Left lung (tissue), 10 donors: ENCODE results near the gene SWT1. TPM values are rescaled to one million over a fixed set of nuclear protein-coding genes. Genes with fewer than 3 reads are reported as not detected.

Experiments
- ATAC-seq: fragments of 200-7000 bp; cut with Tn5 transposase; one replicate; pipeline ENCODE4 v1.9.1; 2020; ENCODE audit warnings: moderate library complexity
- DNase-seq, 4 donors: peaks; one replicate each; pipeline ENCODE4 v3.0.0-alpha.2; 2013 to 2020
- H3K27ac ChIP-seq, 2 donors: fragments of 200-600 bp; sonication (generic) in 1 of 2; one replicate each; pipeline versions ENCODE4 v1.5.0 to v1.8.0; 2020 to 2021
- H3K27me3 ChIP-seq, 2 donors: fragments of 200-600 bp; sonication (generic) in 1 of 2; one replicate each; pipeline versions ENCODE4 v1.5.0 to v1.8.0; 2020 to 2021
- H3K36me3 ChIP-seq, 2 donors: fragments of 200-600 bp; sonication (generic) in 1 of 2; one replicate each; pipeline versions ENCODE4 v1.5.0 to v1.8.0; 2020 to 2021
- H3K4me1 ChIP-seq, 2 donors: fragments of 200-600 bp; one replicate each; pipeline ENCODE4 v1.8.0; 2021
- H3K4me3 ChIP-seq, 2 donors: fragments of 200-600 bp; sonication (generic) in 1 of 2; one replicate each; pipeline versions ENCODE4 v1.5.0 to v1.8.0; 2020 to 2021; ENCODE audit warnings: mild to moderate bottlenecking in 1 of 2
- H3K9me3 ChIP-seq, 2 donors: fragments of 200-600 bp; sonication (generic) in 1 of 2; one replicate each; pipeline versions ENCODE4 v1.5.0 to v1.8.0; 2020 to 2021
- intact Hi-C, 2 donors: fragments of 100-400 bp; cut with DNase I; formaldehyde crosslinking; loops; one replicate each; pipeline versions ENCODE4 v1.11.2 to v1.14.2; 2022
- polyA plus RNA-seq, 6 donors: library from polyadenylated mRNA; unstranded; fragments of 120-200 nt; gene quantifications; one replicate each; pipeline ENCODE4 v1.2.1, GENCODE V29; 2013; ENCODE audit not compliant: insufficient read length in 6 of 6
- total RNA-seq, 2 donors: library from RNA; stranded (reverse); fragmentation: NEBNext Ultra II Directional; extraction: Animal tissue kit (Norgen Biotek cat#: 25700); gene quantifications; one replicate each; pipeline ENCODE4 v1.2.1, GENCODE V29; 2021
- TF ChIP-seq, protein P1 (sequence below), 2 donors: fragments of 200-600 bp; sonication (generic) in 1 of 2; IDR thresholded peaks; one replicate each; pipeline versions ENCODE4 v1.5.0 to v1.8.0; 2021; ENCODE audit warnings: antibody characterized with exemption in 2 of 2
- donor health status: DM: no; HTN: yes; CAD: no.
- donor health status: DM: no; HTN: no; CAD: no.

SWT1 gene
- total and polyA plus RNA-seq, 8 donors = 6.5 to 11.4 (median 9.5) TPM

DNA sequence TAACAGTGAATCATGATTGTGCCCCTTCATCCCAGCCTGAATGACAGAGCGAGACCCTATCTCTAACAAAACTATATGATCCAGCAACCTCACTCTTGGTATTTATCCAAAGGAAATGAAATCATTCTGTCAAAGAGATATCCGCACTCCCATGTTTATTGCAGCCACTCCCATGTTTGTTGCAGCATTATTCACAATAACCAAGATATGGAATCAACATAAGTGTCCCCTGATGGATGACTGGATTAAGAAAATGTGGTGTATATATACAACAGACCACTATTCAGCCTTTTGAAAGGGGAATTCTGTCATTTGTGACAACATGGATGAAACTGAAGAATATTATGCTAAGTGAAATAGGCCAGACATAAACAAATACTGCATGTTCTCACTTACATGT is 44.6 kb upstream of the SWT1 start:
- no peaks in the 10 kb centered on the region for H3K27me3 ChIP-seq
- DNase-seq (no peak), ATAC-seq (no peak)
- H3K4me3 ChIP-seq = no peak overlapping the region
- H3K4me1 ChIP-seq = no peaks in the 10 kb centered on the region
- H3K9me3 ChIP-seq = peaks cover 0 to 27% of the 10 kb centered on the region in 2 donors
- TF ChIP-seq, protein P1, sequence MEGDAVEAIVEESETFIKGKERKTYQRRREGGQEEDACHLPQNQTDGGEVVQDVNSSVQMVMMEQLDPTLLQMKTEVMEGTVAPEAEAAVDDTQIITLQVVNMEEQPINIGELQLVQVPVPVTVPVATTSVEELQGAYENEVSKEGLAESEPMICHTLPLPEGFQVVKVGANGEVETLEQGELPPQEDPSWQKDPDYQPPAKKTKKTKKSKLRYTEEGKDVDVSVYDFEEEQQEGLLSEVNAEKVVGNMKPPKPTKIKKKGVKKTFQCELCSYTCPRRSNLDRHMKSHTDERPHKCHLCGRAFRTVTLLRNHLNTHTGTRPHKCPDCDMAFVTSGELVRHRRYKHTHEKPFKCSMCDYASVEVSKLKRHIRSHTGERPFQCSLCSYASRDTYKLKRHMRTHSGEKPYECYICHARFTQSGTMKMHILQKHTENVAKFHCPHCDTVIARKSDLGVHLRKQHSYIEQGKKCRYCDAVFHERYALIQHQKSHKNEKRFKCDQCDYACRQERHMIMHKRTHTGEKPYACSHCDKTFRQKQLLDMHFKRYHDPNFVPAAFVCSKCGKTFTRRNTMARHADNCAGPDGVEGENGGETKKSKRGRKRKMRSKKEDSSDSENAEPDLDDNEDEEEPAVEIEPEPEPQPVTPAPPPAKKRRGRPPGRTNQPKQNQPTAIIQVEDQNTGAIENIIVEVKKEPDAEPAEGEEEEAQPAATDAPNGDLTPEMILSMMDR (IDR thresholded peaks at IDR 0.05) = no peak
- intact Hi-C loops = no loop called here
- peaks cover 0 to 2% of the 10 kb centered on the region in 2 donors for H3K36me3 ChIP-seq
- no peak overlapping the region for H3K27ac ChIP-seq

GRCh38 chr1:185129708-185130107 is 27.3 kb upstream of the SWT1 start:
- DNase-seq = no peak
- intact Hi-C loops = no loop called here
- Histone ChIP-seq H3K9me3 (peaks cover 0 to 5% of the 10 kb centered on the region in 2 donors), H3K27me3 (no peaks in the 10 kb centered on the region), H3K27ac (no peak overlapping the region), H3K4me3 (no peak overlapping the region), H3K4me1 (no peaks in the 10 kb centered on the region), H3K36me3 (peaks cover 0 to 83% of the 10 kb centered on the region in 2 donors)
- TF ChIP-seq, protein P1 (IDR thresholded peaks at IDR 0.05) = no peak
- ATAC-seq = peak; percentile 71

DNA sequence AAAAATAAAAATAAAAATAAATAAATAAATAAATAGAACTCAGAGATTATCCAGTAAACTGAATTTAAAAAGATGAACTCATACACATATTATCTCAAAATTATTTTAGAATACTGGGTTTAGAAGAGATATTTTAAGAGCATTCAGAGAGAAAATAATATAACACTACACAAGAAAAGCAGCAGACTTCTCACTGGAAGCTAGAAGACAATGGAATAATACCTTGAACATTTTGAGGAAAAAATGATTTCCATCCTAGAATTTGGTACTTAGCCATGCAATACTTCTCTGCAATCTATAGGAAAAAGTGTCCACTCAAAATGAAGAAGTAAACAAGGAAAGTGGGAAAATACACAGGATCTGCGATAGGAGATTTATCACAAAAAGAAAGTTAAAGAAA is 24.4 kb upstream of the SWT1 start:
- H3K27me3 ChIP-seq = no peaks in the 10 kb centered on the region
- no peak for ATAC-seq
- H3K36me3 ChIP-seq = peaks cover 0 to 81% of the 10 kb centered on the region in 2 donors
- intact Hi-C loops = no loop called here
- TF ChIP-seq, protein P1 (IDR thresholded peaks at IDR 0.05) = no peak
- H3K9me3 ChIP-seq = peaks cover 0 to 5% of the 10 kb centered on the region in 2 donors
- DNase-seq = no peak
- no peak overlapping the region for H3K4me3 ChIP-seq
- H3K4me1 ChIP-seq = no peaks in the 10 kb centered on the region
- H3K27ac ChIP-seq = no peak overlapping the region

- no peak for ATAC-seq
- H3K4me3 ChIP-seq = no peak overlapping the region
- DNase-seq = no peak
- H3K36me3 ChIP-seq = peaks cover 0 to 86% of the 10 kb centered on the region in 2 donors
- H3K9me3 ChIP-seq = no peaks in the 10 kb centered on the region
- no peak overlapping the region for H3K27ac ChIP-seq
- TF ChIP-seq, protein P1 (IDR thresholded peaks at IDR 0.05) = no peak
- intact Hi-C loops = no loop called here
- H3K4me1 ChIP-seq = no peaks in the 10 kb centered on the region
- H3K27me3 ChIP-seq = no peaks in the 10 kb centered on the region
These were observed 18.9 kb upstream of the SWT1 start for GRCh38 chr1:185137896-185138545.

GRCh38 chr1:185139246-185139645 is 17.7 kb upstream of the SWT1 start:
- TF ChIP-seq, protein P1 (IDR thresholded peaks at IDR 0.05) = no peak
- Histone ChIP-seq H3K4me1 (no peaks in the 10 kb centered on the region), H3K36me3 (peaks cover 0 to 88% of the 10 kb centered on the region in 2 donors), H3K9me3 (no peaks in the 10 kb centered on the region), H3K27ac (no peak overlapping the region), H3K27me3 (no peaks in the 10 kb centered on the region), H3K4me3 (no peak overlapping the region)
- DNase-seq (no peak), ATAC-seq (no peak)
- intact Hi-C loops = no loop called here
